ENCODE results near the gene PRTG. TPM values are rescaled to one million over a fixed set of nuclear protein-coding genes. Genes with fewer than 3 reads are reported as not detected.

The PRTG gene
- total and polyA plus RNA-seq, 2 donors (not counting 1 experiment from before 2014, with no cell fraction given) = 2.1 to 4.0 TPM

DNA sequence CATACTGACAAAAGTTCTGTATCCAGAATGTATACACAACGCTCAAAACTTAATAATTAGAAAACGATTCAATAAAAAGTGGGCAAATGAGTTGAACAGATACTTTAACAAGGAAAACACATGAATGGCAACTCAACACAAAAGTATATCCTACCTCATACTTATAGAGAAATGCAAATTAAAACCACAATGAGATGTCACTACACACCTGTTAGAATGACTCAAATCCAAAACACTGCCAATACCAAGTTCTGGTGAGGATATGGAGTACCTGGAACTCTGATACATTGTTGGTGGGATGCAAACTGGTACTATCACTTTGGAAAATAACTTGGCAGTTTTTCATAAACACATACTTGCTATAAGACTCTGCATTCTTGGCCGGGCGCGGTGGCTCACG lies 42.1 kb downstream of the PRTG start:
- H3K79me2 ChIP-seq (ENCODE audit: control insufficient read depth, insufficient read depth, low read length) = no peaks in the 10 kb centered on the region
- no peak overlapping the region for H2AFZ ChIP-seq (ENCODE audit: low read length)
- H3K27ac ChIP-seq (ENCODE audit: insufficient read depth, low read length) = no peak overlapping the region
- H3K4me1 ChIP-seq (ENCODE audit: control insufficient read depth, extremely low read depth, insufficient read depth, low read length) = no peaks in the 10 kb centered on the region
- H4K20me1 ChIP-seq (ENCODE audit: control insufficient read depth, extremely low read depth, insufficient read depth, low read length) = no peaks in the 10 kb centered on the region
- no peaks in the 10 kb centered on the region for H3K9me3 ChIP-seq (ENCODE audit: control insufficient read depth, insufficient read depth, low read depth, low read length)
- H3K9ac ChIP-seq (ENCODE audit: insufficient read depth, low read length) = no peak overlapping the region
- H3K36me3 ChIP-seq (ENCODE audit: control insufficient read depth, insufficient read depth, low read length) = no peaks in the 10 kb centered on the region
- DNase-seq (ENCODE audit: low read depth in 2 of 2) = no peak
- no peak overlapping the region for H3K4me3 ChIP-seq (replicated peaks in 1 of 4; ENCODE audit: control extremely low read depth in 1 of 4, insufficient read depth in 1 of 4, low read depth in 3 of 4, low read length in 4 of 4)
- H3K27me3 ChIP-seq (ENCODE audit: control insufficient read depth, insufficient read depth, low read length) = no peaks in the 10 kb centered on the region
- no peak overlapping the region for H3K4me2 ChIP-seq (ENCODE audit: extremely low read depth, insufficient read depth, low read length)
- TF ChIP-seq, protein P1, sequence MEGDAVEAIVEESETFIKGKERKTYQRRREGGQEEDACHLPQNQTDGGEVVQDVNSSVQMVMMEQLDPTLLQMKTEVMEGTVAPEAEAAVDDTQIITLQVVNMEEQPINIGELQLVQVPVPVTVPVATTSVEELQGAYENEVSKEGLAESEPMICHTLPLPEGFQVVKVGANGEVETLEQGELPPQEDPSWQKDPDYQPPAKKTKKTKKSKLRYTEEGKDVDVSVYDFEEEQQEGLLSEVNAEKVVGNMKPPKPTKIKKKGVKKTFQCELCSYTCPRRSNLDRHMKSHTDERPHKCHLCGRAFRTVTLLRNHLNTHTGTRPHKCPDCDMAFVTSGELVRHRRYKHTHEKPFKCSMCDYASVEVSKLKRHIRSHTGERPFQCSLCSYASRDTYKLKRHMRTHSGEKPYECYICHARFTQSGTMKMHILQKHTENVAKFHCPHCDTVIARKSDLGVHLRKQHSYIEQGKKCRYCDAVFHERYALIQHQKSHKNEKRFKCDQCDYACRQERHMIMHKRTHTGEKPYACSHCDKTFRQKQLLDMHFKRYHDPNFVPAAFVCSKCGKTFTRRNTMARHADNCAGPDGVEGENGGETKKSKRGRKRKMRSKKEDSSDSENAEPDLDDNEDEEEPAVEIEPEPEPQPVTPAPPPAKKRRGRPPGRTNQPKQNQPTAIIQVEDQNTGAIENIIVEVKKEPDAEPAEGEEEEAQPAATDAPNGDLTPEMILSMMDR (conservative IDR thresholded peaks at IDR 0.05 in 1 of 2, IDR thresholded peaks at IDR 0.05 in 1 of 2; ENCODE audit: low read depth in 1 of 2, low read length in 2 of 2) = no peak
- no peak for TF ChIP-seq EZH2 (IDR thresholded peaks at IDR 0.05; ENCODE audit: low read length, missing control alignments)

DNA sequence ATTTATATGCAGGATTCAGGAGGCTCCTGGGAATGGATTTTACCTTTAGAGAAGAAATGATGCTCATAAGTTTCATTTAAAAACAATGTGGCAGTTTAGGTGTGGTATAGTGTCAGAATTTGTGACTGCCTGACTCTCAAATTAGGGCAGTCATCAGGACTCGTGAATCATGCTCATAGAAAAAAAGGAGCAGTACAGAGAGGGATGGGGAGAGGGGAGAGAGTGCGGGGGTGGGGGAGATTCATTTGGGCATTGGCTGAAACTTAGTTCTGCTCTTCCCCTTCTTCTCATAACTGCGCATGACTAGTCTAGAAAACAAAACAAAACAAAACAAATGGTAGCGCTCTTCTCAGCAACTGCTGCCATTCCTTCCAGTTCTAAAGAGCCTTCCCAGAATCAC lies 44.3 kb downstream of the PRTG start:
- DNase-seq (ENCODE audit: low read depth in 2 of 2) = no peak
- Histone ChIP-seq H3K9ac (ENCODE audit: insufficient read depth, low read length) (no peak overlapping the region), H3K4me3 (replicated peaks in 1 of 4; ENCODE audit: control extremely low read depth in 1 of 4, insufficient read depth in 1 of 4, low read depth in 3 of 4, low read length in 4 of 4) (no peak overlapping the region), H2AFZ (ENCODE audit: low read length) (no peak overlapping the region), H3K79me2 (ENCODE audit: control insufficient read depth, insufficient read depth, low read length) (no peaks in the 10 kb centered on the region), H3K27me3 (ENCODE audit: control insufficient read depth, insufficient read depth, low read length) (no peaks in the 10 kb centered on the region), H3K4me1 (ENCODE audit: control insufficient read depth, extremely low read depth, insufficient read depth, low read length) (no peaks in the 10 kb centered on the region), H3K9me3 (ENCODE audit: control insufficient read depth, insufficient read depth, low read depth, low read length) (no peaks in the 10 kb centered on the region), H3K27ac (ENCODE audit: insufficient read depth, low read length) (no peak overlapping the region), H4K20me1 (ENCODE audit: control insufficient read depth, extremely low read depth, insufficient read depth, low read length) (no peaks in the 10 kb centered on the region), H3K36me3 (ENCODE audit: control insufficient read depth, insufficient read depth, low read length) (no peaks in the 10 kb centered on the region), H3K4me2 (ENCODE audit: extremely low read depth, insufficient read depth, low read length) (no peak overlapping the region)
- TF ChIP-seq EZH2 (IDR thresholded peaks at IDR 0.05; ENCODE audit: low read length, missing control alignments) = no peak
- TF ChIP-seq, protein P1 (conservative IDR thresholded peaks at IDR 0.05 in 1 of 2, IDR thresholded peaks at IDR 0.05 in 1 of 2; ENCODE audit: low read depth in 1 of 2, low read length in 2 of 2) = no peak

DNA sequence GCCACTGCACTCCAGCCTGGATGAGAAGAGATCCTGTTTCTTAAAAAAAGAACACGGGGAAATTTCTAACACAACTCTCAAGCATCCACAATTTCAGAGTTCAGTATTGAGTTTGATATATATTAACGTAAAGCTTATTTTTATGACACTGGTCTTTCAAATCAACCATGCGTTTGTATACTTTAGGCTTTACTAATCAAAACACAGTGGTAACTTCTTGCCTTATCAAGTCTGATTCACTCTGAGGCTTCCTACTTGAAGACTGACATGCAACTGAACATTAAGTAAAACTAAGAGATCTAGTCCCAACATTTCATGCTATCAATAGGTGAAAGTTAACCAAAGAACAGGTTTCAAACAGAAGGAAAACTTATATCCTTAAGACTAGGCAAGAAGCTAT lies 46.7 kb downstream of the PRTG start:
- H3K36me3 ChIP-seq (ENCODE audit: control insufficient read depth, insufficient read depth, low read length) = no peaks in the 10 kb centered on the region
- no peak overlapping the region for H3K27ac ChIP-seq (ENCODE audit: insufficient read depth, low read length)
- H3K9ac ChIP-seq (ENCODE audit: insufficient read depth, low read length) = no peak overlapping the region
- no peak overlapping the region for H3K4me3 ChIP-seq (replicated peaks in 1 of 4; ENCODE audit: control extremely low read depth in 1 of 4, insufficient read depth in 1 of 4, low read depth in 3 of 4, low read length in 4 of 4)
- H2AFZ ChIP-seq (ENCODE audit: low read length) = no peak overlapping the region
- H3K9me3 ChIP-seq (ENCODE audit: control insufficient read depth, insufficient read depth, low read depth, low read length) = no peaks in the 10 kb centered on the region
- H3K4me2 ChIP-seq (ENCODE audit: extremely low read depth, insufficient read depth, low read length) = no peak overlapping the region
- no peak for TF ChIP-seq EZH2 (IDR thresholded peaks at IDR 0.05; ENCODE audit: low read length, missing control alignments)
- TF ChIP-seq, protein P1 (conservative IDR thresholded peaks at IDR 0.05 in 1 of 2, IDR thresholded peaks at IDR 0.05 in 1 of 2; ENCODE audit: low read depth in 1 of 2, low read length in 2 of 2) = no peak
- no peaks in the 10 kb centered on the region for H3K4me1 ChIP-seq (ENCODE audit: control insufficient read depth, extremely low read depth, insufficient read depth, low read length)
- no peaks in the 10 kb centered on the region for H3K27me3 ChIP-seq (ENCODE audit: control insufficient read depth, insufficient read depth, low read length)
- no peaks in the 10 kb centered on the region for H3K79me2 ChIP-seq (ENCODE audit: control insufficient read depth, insufficient read depth, low read length)
- DNase-seq (ENCODE audit: low read depth in 2 of 2) = peak in 1 of 2 donors; percentile 13
- no peaks in the 10 kb centered on the region for H4K20me1 ChIP-seq (ENCODE audit: control insufficient read depth, extremely low read depth, insufficient read depth, low read length)

All from fibroblast of lung (primary cell).